SJSA1 (cell line): ENCODE measurements around the gene RASGRP4. TPM values are rescaled to one million over a fixed set of nuclear protein-coding genes. Genes with fewer than 3 reads are reported as not detected.
"Not testable (repeated sequence)": the region's sequence is repeated elsewhere in the genome, so short reads cannot be mapped to it uniquely, and the experiment has no call there.

Experiments used
- DNase-seq, 2 experiments: peaks; one replicate each; pipeline ENCODE4 v3.0.0-alpha.2; 2015 to 2020; ENCODE audit warnings: low spot score in 2 of 2, low read depth in 1 of 2
- H3K27ac ChIP-seq: fragments of 250-450 bp; sonication (Bioruptor Pico); 2 replicates; pipeline ENCODE4 v1.5.1; 2020; ENCODE audit warnings: mild to moderate bottlenecking, moderate library complexity
- H3K27me3 ChIP-seq: fragments of 250-450 bp; sonication (Bioruptor Pico); replicated peaks from 2 replicates; pipeline ENCODE4 v1.5.1; 2020; ENCODE audit warnings: mild to moderate bottlenecking, moderate library complexity
- H3K36me3 ChIP-seq: fragments of 250-450 bp; sonication (Bioruptor Pico); 2 replicates; pipeline ENCODE4 v1.5.1; 2020; ENCODE audit warnings: mild to moderate bottlenecking
- H3K4me1 ChIP-seq: fragments of 250-450 bp; sonication (Bioruptor Pico); replicated peaks from 2 replicates; pipeline ENCODE4 v1.6.1; 2021; ENCODE audit warnings: mild to moderate bottlenecking
- H3K4me3 ChIP-seq: fragments of 250-450 bp; sonication (Bioruptor Pico); 2 replicates; pipeline ENCODE4 v1.5.1; 2020; ENCODE audit warnings: mild to moderate bottlenecking
- H3K9me3 ChIP-seq: fragments of 250-450 bp; sonication (Bioruptor Pico); replicated peaks from 2 replicates; pipeline ENCODE4 v1.5.1; 2020; ENCODE audit warnings: mild to moderate bottlenecking
- total RNA-seq: library from RNA; depleted of rRNA; stranded (reverse); fragments of >200 nt; shearing (Covaris generic); gene quantifications from 2 replicates; pipeline ENCODE4 v1.2.3, GENCODE V29; 2014

RASGRP4 gene
- total RNA-seq, 1 experiment from 2014 or later, result not detected

DNA sequence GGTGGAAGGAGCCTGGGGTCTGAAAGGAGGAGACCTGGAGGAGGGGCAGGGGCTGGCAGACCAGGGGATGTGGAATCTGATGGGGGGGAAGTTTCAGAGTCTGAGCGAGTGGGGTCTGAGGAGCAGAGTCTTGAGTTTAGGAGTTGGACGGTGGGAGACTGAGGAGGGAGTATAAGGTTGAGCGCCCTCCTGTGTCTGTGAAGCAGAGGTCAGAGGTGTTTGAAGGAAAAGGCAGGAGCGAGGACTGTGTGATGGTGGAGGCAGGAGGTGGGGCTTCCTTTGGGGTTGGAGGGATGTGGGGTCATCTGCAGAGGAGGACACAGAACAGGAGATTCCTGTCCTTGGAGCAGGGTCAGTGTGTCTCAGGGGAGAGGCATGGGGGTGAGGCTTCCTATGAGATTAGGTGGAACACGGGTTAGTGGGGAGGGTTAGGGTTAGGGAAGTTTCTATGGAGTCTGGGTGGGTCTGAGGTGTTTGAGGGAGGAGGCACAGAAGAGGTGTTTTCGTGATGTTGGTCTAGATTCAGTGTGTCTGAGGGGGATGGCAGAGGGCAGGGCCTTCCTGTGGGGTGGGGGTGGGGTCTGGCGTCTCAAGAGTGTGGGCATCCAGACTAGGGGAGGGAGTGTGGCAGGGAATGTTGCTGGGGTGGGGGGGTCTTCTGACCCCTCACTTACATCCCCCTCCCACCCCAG lies 15.8 kb upstream of the RASGRP4 start:
- H3K4me3 ChIP-seq, result no peak overlapping the region
- no peak for DNase-seq
- no peaks in the 10 kb centered on the region for H3K36me3 ChIP-seq
- peaks cover 7% of the 10 kb centered on the region; the same call in 1 of the 2 replicates for H3K27me3 ChIP-seq
- no peaks in the 10 kb centered on the region for H3K4me1 ChIP-seq
- no peaks in the 10 kb centered on the region for H3K9me3 ChIP-seq
- H3K27ac ChIP-seq, result no peak overlapping the region

DNA sequence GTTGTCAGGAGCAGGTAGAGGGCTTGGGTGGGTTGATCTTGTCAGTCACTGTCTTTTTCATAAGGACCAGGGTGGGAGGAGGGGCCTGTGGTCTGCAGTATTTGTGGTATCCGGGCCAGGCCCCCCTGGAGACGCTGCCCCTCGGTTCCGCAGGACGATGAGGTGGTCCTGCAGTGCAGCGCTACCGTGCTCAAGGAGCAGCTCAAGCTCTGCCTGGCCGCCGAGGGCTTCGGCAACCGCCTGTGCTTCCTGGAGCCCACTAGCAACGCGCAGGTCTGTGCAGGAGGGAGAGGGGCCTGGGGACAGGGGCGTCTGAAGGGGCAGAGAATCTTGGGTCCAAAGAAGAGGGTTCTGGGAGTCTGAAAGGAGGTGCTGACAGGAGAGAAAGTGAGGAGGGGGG lies 14.6 kb upstream of the RASGRP4 start:
- H3K27ac ChIP-seq, result no peak overlapping the region
- no peak for DNase-seq
- no peaks in the 10 kb centered on the region for H3K9me3 ChIP-seq
- H3K4me1 ChIP-seq, result no peaks in the 10 kb centered on the region
- H3K4me3 ChIP-seq, result no peak overlapping the region
- H3K36me3 ChIP-seq, result no peaks in the 10 kb centered on the region
- H3K27me3 ChIP-seq, result peaks cover 7% of the 10 kb centered on the region; the same call in 1 of the 2 replicates

DNA sequence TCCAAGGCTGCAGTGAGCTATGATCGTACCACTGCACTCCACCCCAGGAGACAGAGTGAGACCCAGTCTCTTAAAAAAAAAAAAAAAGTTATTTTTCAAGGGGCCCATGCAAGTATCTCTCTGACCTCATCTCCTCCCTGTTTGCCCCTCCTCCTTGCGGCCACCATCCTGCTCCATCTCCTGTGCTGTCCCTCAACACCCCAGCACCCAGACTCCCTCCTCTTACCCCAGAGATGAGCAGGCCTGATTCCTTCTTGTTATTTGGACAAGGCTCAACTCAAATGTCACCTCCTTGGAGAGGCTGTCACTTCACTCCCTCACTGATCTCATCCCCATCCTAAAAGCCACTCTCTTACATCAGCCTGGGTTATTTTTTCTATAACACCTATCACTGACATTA lies 11.9 kb upstream of the RASGRP4 start:
- Histone ChIP-seq H3K4me1 (no peaks in the 10 kb centered on the region), H3K36me3 (no peaks in the 10 kb centered on the region)
- no peak for DNase-seq

DNA sequence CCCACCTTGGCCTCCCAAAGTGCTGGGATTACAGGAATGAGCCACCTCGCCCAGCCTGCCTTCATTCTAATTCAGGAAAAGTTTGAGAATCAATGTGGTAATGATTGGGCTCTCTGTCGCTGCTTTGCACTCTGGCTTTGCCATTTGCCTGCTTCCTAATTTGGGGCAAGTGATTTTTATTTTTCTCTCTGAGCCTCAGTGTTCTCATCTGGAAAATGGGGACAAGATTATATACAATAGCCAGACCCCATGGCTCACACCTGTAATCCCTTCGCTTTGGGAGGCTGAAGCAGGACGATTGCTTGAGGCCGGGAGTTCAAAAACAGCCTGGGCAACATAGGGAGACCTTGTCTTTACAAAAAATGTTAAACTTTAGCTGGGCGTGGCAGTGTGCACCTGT lies 11.3 kb upstream of the RASGRP4 start:
- DNase-seq, result no peak
- H3K4me3 ChIP-seq, result no peak overlapping the region
- peaks cover 15% of the 10 kb centered on the region for H3K27me3 ChIP-seq
- no peak overlapping the region for H3K27ac ChIP-seq
- H3K9me3 ChIP-seq, result no peaks in the 10 kb centered on the region
- no peaks in the 10 kb centered on the region for H3K36me3 ChIP-seq
- no peaks in the 10 kb centered on the region for H3K4me1 ChIP-seq

More for the DNA sequence above, 11.9 kb upstream of the RASGRP4 start:
- Histone ChIP-seq H3K9me3 (no peaks in the 10 kb centered on the region), H3K27ac (no peak overlapping the region), H3K27me3 (peaks cover 15% of the 10 kb centered on the region), H3K4me3 (no peak overlapping the region)

DNA sequence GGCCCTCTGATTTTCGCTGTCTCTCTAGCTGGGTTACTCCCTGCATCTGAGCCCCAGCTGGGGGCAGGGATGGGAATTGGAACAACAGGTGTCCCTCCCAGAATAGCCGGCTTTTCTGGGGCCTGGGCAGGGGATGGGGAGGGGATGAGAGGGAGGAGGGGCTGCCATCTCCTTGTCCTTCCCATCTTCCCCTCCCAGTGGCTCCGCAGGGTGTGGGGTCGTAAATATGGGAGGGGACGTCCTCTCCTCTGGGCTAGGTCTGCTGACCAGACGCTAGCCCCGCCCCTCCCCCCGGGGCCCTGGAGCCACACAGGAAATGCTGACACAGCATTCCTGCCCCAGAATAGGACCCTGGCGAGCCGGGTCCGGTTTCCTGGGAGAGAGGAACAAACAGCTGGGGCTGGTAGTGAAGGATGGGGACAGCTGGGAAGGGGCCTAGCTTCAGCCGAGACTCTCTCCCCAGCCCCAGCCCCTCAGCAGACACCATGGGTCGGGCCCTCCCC lies 8.6 kb upstream of the RASGRP4 start:
- Histone ChIP-seq H3K9me3 (no peaks in the 10 kb centered on the region), H3K4me3 (no peak overlapping the region), H3K36me3 (no peaks in the 10 kb centered on the region), H3K4me1 (no peaks in the 10 kb centered on the region), H3K27me3 (peaks cover 25% of the 10 kb centered on the region), H3K27ac (no peak overlapping the region)
- no peak for DNase-seq

DNA sequence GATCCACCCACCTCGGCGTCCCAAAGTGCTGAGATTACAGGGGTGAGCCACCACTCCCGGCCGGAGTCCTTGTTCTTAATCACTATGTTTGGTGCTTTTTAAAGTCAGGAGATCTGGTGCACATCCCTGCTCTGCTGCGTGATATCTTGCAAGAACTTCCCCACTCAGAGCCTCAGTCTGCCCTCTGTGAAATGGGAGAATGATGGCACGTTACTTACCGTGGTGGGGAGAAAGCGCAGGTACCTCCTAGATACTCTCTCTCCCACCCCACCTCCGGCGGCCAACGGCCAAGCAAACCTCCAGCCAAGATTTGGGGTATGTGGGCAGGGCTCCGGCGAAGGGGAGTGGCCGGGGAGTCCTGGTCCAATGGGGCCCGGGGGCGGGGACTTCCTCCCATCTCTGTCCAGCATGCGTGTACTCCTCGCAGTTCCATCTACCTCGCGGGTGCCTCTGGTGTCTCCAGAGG lies 7.3 kb upstream of the RASGRP4 start, which contains the start of gene RYR1:
Gene RYR1, plus strand, starts transcription at position 424 of the 466 bp plus-strand sequence. CDS start 139 bp downstream, outside the sequence.
- DNase-seq, result no peak
- no peaks in the 10 kb centered on the region for H3K36me3 ChIP-seq
- no peak within 1 kb of the TSS for H3K27ac ChIP-seq
- no peak within 1 kb of the TSS for H3K4me3 ChIP-seq
- no peaks in the 10 kb centered on the region for H3K4me1 ChIP-seq
- H3K9me3 ChIP-seq, result no peaks in the 10 kb centered on the region
- peaks cover 33% of the 10 kb centered on the region for H3K27me3 ChIP-seq

DNA sequence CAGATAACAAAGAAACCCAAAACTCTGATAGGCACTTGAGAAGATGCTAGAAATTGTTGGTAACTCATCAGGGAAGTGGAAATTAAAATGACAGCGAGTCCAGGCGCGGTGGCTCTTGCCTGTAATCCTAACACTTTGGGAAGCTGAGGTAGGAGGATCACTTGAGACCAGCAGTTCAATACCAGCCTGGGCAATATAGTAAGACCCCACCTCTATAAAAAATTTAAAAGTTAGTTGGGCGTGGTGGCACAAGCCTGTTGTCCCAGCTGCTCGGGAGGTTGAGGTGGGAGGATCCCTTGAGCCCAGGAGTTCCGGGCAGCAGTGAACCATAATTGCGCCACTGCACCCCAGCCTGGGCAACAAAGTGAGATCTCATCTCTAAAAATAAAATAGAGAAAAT lies 4.9 kb upstream of the RASGRP4 start:
- no peak overlapping the region for H3K4me3 ChIP-seq
- peaks cover 39% of the 10 kb centered on the region for H3K27me3 ChIP-seq
- H3K27ac ChIP-seq, result no peak overlapping the region
- H3K9me3 ChIP-seq, result no peaks in the 10 kb centered on the region
- DNase-seq, result no peak
- no peaks in the 10 kb centered on the region for H3K36me3 ChIP-seq
- H3K4me1 ChIP-seq, result no peaks in the 10 kb centered on the region

DNA sequence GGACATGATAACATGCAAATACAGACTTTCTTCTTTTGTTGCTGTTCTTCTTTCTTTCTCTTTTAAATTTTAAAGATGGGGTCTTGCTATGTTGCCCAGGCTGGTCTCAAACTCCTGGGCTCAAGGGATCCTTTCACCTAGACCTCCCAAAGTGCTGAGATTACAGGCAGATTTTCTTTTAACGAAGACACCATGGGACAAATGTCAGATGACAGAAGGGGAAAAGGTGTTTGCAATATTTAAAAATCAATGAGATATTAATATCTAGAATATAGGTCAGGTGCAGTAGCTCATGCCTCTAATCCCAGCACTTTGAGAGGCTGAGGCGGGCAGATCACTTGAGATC lies 3.8 kb upstream of the RASGRP4 start:
- no peak for DNase-seq
- no peaks in the 10 kb centered on the region for H3K9me3 ChIP-seq
- H3K4me1 ChIP-seq, result no peaks in the 10 kb centered on the region
- H3K36me3 ChIP-seq, result no peaks in the 10 kb centered on the region
- no peak overlapping the region for H3K4me3 ChIP-seq
- no peak overlapping the region for H3K27ac ChIP-seq
- peaks cover 36% of the 10 kb centered on the region for H3K27me3 ChIP-seq

DNA sequence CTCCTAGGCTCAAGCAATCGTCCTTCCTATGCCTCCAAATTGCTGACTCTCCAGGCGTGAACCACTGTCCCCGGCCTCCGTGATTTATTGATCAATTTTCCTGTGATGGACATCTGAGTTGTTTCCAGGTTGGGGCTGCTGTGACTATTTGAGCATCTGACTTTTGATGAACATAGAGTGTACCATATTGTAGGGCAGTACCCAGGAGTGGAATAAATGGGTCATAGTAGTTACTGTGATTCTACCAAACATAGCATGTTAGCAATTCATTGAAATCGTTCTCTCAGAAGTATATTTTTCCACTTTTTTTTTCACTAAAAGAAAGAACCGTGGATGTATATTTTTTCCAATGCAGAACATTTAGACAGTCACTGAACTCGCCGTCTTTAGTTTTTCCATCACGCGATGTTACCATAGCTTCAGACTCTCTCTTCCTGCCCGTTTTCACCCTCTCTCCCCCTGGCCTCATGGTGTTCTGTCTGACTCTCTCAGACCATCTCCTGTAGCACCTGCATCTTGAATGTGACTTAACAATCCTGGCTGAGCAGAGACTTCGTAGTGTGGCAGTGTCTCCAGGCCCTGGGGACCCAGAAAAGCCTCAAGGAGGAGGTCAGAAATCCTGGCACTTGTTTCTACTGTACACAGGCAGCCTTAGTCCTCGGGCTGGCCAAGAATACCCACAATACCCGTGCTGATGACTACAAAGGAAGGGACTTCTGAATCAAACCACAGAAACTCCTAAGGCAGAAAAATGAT lies 3.2 kb upstream of the RASGRP4 start:
- no peaks in the 10 kb centered on the region for H3K36me3 ChIP-seq
- no peak overlapping the region for H3K27ac ChIP-seq
- DNase-seq, result no peak
- peaks cover 37% of the 10 kb centered on the region for H3K27me3 ChIP-seq
- no peaks in the 10 kb centered on the region for H3K4me1 ChIP-seq
- no peak overlapping the region for H3K4me3 ChIP-seq
- H3K9me3 ChIP-seq, result no peaks in the 10 kb centered on the region

DNA sequence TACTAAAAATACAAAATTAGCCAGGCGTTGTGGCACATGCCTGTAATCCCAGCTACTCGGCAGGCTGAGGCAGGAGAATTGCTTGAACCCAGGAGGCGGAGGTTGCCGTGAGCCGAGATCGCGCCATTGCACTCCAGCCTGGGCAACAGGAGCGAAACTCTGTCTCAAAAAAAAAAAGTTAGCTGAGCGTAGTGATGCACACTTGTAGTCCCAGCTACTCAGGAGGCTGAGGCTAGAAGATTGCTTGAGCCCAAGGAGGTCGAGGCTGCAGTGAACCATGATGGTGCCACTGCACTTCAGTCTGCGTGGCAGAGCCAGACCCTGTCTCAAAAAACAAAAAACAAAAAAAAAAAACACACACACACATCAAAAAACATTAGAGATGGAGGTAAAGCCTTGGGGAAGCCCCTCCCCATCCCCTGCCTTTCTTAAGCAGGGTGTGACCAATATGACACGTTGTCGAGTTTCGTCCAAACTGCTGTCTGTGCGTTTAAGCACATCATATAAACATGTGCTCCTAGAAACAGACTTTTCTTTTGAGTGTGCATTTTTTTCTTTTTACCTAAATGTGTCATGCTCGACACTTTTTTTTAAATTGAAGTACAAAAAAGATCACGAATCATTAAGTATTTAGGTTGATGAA lies 1.1 kb upstream of the RASGRP4 start:
- H3K27me3 ChIP-seq, result peaks cover 41% of the 10 kb centered on the region
- H3K36me3 ChIP-seq, H3K4me1 ChIP-seq, H3K9me3 ChIP-seq, DNase-seq, H3K4me3 ChIP-seq, H3K27ac ChIP-seq: not testable (repeated sequence)

DNA sequence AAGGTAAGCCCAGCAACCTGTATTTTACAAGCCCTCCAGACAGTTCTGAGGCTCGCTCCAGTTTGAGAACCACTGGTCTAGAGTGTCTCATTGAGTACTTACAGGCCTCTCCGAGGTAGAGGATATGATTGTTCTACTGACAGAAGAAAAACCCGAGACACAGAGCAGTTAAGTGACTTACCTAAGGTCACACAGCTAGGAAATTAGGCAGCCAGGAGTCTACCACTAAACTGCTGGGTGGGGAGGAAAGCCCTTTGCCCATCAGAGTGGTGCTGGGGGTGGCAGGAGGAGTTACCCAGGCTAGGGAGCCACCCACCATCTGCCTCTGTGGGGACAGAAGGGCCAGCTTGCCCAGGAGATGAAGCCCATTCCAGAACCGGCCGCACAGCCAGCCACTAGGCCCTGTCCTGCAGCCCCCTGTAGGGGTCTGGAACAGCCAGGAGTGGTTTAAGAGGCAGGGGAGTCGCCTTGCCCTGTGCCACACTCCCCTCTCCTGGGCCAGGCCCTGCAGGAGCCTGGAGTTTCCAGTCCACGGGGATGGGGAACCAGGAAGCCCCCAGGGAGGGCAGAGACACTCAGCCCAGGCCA lies 703 bp downstream of the RASGRP4 start:
- Histone ChIP-seq H3K36me3 (no peaks in the 10 kb centered on the region), H3K27me3 (peaks cover 36% of the 10 kb centered on the region), H3K4me3 (no peak overlapping the region), H3K4me1 (no peaks in the 10 kb centered on the region), H3K27ac (no peak overlapping the region), H3K9me3 (no peaks in the 10 kb centered on the region)
- no peak for DNase-seq

DNA sequence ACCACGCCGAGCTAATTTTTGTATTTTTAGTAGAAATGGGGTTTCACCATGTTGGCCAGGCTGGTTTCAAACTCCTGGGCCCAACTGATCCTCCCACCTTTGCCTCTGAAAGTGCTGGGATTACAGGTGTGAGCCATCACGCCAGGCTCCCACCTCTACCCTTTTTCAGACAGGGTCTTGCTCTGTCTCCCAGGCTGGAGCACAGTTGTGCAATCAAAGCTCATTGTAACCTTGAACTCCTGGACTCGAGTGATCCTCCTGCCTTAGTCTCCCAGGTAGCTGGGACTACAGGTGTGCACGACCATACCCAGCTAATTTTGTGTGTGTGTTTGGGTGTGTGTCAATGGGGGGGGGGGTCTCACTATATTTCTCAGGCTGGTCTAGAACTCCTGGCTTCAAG lies 1.7 kb downstream of the RASGRP4 start:
- Histone ChIP-seq H3K4me3 (no peak overlapping the region), H3K36me3 (no peaks in the 10 kb centered on the region), H3K9me3 (no peaks in the 10 kb centered on the region), H3K27me3 (peaks cover 28% of the 10 kb centered on the region), H3K4me1 (no peaks in the 10 kb centered on the region), H3K27ac (no peak overlapping the region)
- no peak for DNase-seq

DNA sequence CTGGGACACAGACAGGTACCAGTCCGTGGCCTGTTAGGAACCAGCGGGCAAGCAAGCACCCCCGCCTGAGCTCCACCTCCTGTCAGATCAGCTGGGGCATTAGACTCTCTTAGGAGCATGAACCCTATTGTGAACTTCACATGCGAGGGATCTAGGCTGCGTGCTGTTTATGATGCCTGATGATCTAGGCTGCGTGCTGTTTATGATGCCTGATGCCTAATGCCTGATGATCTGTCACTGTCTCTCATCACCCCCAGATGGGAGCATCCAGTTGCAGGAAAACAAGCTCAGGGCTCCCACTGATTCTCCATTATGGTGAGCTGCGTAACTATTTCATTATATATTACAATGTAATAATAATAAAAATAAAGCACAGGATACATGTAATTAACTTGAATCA lies 3.6 kb downstream of the RASGRP4 start:
- DNase-seq, result no peak
- H3K4me1 ChIP-seq, result no peaks in the 10 kb centered on the region
- no peak overlapping the region for H3K4me3 ChIP-seq
- peaks cover 29% of the 10 kb centered on the region; the same call in 1 of the 2 replicates for H3K27me3 ChIP-seq
- H3K36me3 ChIP-seq, result no peaks in the 10 kb centered on the region
- H3K9me3 ChIP-seq, result no peaks in the 10 kb centered on the region
- H3K27ac ChIP-seq, result no peak overlapping the region
